SK-N-SH treated with all-trans-retinoic acid at 6 μM for 48 hours (cell line): ENCODE measurements around the gene FYCO1.

Experiments used
- BACH2 ChIP-seq: fragments of 250-450 bp; sonication (Bioruptor Pico); IDR thresholded peaks from 2 replicates; pipeline ENCODE4 v1.9.0; 2021; ENCODE audit warnings: mild to moderate bottlenecking, borderline replicate concordance
- CREB5 ChIP-seq: fragments of 250-450 bp; sonication (Bioruptor Pico); IDR thresholded peaks from 2 replicates; pipeline ENCODE4 v1.5.1; 2020; ENCODE audit warnings: low read depth, mild to moderate bottlenecking, moderate library complexity
- GLIS3 ChIP-seq: fragments of 250-450 bp; sonication (Bioruptor Pico); IDR thresholded peaks from 2 replicates; pipeline ENCODE4 v1.5.0; 2020; ENCODE audit warnings: mild to moderate bottlenecking, moderate library complexity
- ISL1 ChIP-seq: fragments of 250-450 bp; sonication (Bioruptor Pico); IDR thresholded peaks from 2 replicates; pipeline ENCODE4 v2.1.2; 2022; ENCODE audit warnings: mild to moderate bottlenecking, moderate library complexity
- RARB ChIP-seq: fragments of 250-450 bp; sonication (Bioruptor Pico); IDR thresholded peaks from 2 replicates; pipeline ENCODE4 v1.8.0; 2021; ENCODE audit warnings: mild to moderate bottlenecking, moderate library complexity
- TOX ChIP-seq: fragments of 250-450 bp; sonication (Bioruptor Pico); IDR thresholded peaks from 2 replicates; pipeline ENCODE4 v1.8.0; 2021; ENCODE audit warnings: mild to moderate bottlenecking, moderate library complexity, borderline replicate concordance
- ZC3H10 ChIP-seq: fragments of 250-450 bp; sonication (Bioruptor Pico); IDR thresholded peaks from 2 replicates; pipeline ENCODE4 v1.5.1; 2021; ENCODE audit warnings: mild to moderate bottlenecking, moderate library complexity
- ZFP3 ChIP-seq: fragments of 250-450 bp; sonication (Bioruptor Pico); IDR thresholded peaks from 2 replicates; pipeline ENCODE4 v1.5.0; 2020; ENCODE audit warnings: mild to moderate bottlenecking, moderate library complexity
- ZFP30 ChIP-seq: fragments of 450-650 bp; formaldehyde crosslinking; IDR thresholded peaks from 2 replicates; pipeline ENCODE4 v1.5.0; 2022; ENCODE audit warnings: mild to moderate bottlenecking, moderate library complexity
- ZNF70 ChIP-seq: fragments of 450-650 bp; formaldehyde crosslinking; IDR thresholded peaks from 2 replicates; pipeline ENCODE4 v1.5.0; 2020; ENCODE audit warnings: mild to moderate bottlenecking, moderate library complexity
- ZNF8 ChIP-seq: fragments of 450-650 bp; formaldehyde crosslinking; IDR thresholded peaks from 2 replicates; pipeline ENCODE4 v1.5.0; 2020; ENCODE audit warnings: mild to moderate bottlenecking, moderate library complexity

- no peak for TF ChIP-seq RARB (CRISPR knock-in tag)
- no peak for TF ChIP-seq ZNF70
- no peak for TF ChIP-seq ISL1
- TF ChIP-seq BACH2 (CRISPR knock-in tag): no peak
- no peak for TF ChIP-seq ZFP30 (CRISPR knock-in tag)
- no peak for TF ChIP-seq ZC3H10 (CRISPR knock-in tag)
- no peak for TF ChIP-seq ZNF8 (CRISPR knock-in tag)
- TF ChIP-seq TOX (CRISPR knock-in tag): no peak
- no peak for TF ChIP-seq GLIS3 (CRISPR knock-in tag)
- no peak for TF ChIP-seq CREB5 (CRISPR knock-in tag)
- no peak for TF ChIP-seq ZFP3 (CRISPR knock-in tag)
Observed at GRCh38 chr3:45869638-45870037, 126.0 kb downstream of the FYCO1 start.
